DND-41 (cell line): Measurements from ENCODE around the gene SMIM35.
"Not testable (repeated sequence)": the region's sequence is repeated elsewhere in the genome, so short reads cannot be mapped to it uniquely, and the experiment has no call there.

Source experiments
- ATAC-seq: fragments of 200-7000 bp; cut with Tn5 transposase; 3 replicates; pipeline ENCODE4 v1.9.1; 2021; ENCODE audit warnings: low read depth; ENCODE audit not compliant: insufficient read depth
- DNase-seq: peaks from one replicate; pipeline ENCODE4 v3.0.0-alpha.2; 2020
- H2AFZ ChIP-seq: 2 replicates; pipeline ENCODE4 v1.6.0; 2012; ENCODE audit warnings: low read depth, low read length
- H3K27ac ChIP-seq: 2 replicates; pipeline ENCODE4 v1.5.1; 2012; ENCODE audit warnings: low read length, inconsistent platforms
- H3K27me3 ChIP-seq: fragments of 200-600 bp; sonication (generic); 2 replicates; pipeline ENCODE4 v1.6.0; 2012; ENCODE audit warnings: low read length, mild to moderate bottlenecking, inconsistent platforms; ENCODE audit not compliant: insufficient read depth, poor library complexity
- H3K36me3 ChIP-seq: 2 replicates; pipeline ENCODE4 v1.5.1; 2012; ENCODE audit warnings: low read length, inconsistent platforms; ENCODE audit not compliant: insufficient read depth
- H3K4me1 ChIP-seq: 2 replicates; pipeline ENCODE4 v1.5.1; 2012; ENCODE audit warnings: mild to moderate bottlenecking, low read length; ENCODE audit not compliant: insufficient read depth
- H3K4me2 ChIP-seq: 2 replicates; pipeline ENCODE4 v1.6.0; 2012; ENCODE audit warnings: mild to moderate bottlenecking, moderate library complexity, low read length, inconsistent platforms; ENCODE audit not compliant: insufficient read depth
- H3K4me3 ChIP-seq, 2 experiments: fragments of 200-600 bp in 1 of 2; shearing (Covaris generic) in 1 of 2; 2 replicates each; pipeline ENCODE4 v1.5.1; 2012 to 2016; ENCODE audit warnings: inconsistent platforms in 2 of 2, low read length in 2 of 2, mild to moderate bottlenecking in 2 of 2, low read depth in 1 of 2, moderate library complexity in 1 of 2
- H3K79me2 ChIP-seq: 2 replicates; pipeline ENCODE4 v1.6.0; 2012; ENCODE audit warnings: low read length, inconsistent platforms; ENCODE audit not compliant: insufficient read depth
- H3K9ac ChIP-seq: 2 replicates; pipeline ENCODE4 v1.6.0; 2012; ENCODE audit warnings: low read depth, mild to moderate bottlenecking, inconsistent platforms, low read length, moderate library complexity
- H3K9me3 ChIP-seq: 2 replicates; pipeline ENCODE4 v1.5.1; 2012; ENCODE audit warnings: low read length, moderate library complexity, mild to moderate bottlenecking, inconsistent platforms; ENCODE audit not compliant: insufficient read depth, severe bottlenecking
- H4K20me1 ChIP-seq: 2 replicates; pipeline ENCODE4 v1.6.0; 2012; ENCODE audit warnings: low read length; ENCODE audit not compliant: insufficient read depth
- CTCF ChIP-seq: IDR thresholded peaks from 2 replicates; pipeline ENCODE4 v1.5.1; 2012; ENCODE audit warnings: borderline replicate concordance, low read length, moderate library complexity, mild to moderate bottlenecking; ENCODE audit not compliant: poor library complexity, severe bottlenecking; ENCODE audit errors: extremely low read depth
- EZH2 ChIP-seq: IDR thresholded peaks from 3 replicates; pipeline ENCODE4 v1.6.1; 2012; ENCODE audit warnings: borderline replicate concordance, low read depth, mild to moderate bottlenecking, moderate library complexity, low read length, inconsistent platforms; ENCODE audit not compliant: severe bottlenecking

SMIM35 gene

DNA sequence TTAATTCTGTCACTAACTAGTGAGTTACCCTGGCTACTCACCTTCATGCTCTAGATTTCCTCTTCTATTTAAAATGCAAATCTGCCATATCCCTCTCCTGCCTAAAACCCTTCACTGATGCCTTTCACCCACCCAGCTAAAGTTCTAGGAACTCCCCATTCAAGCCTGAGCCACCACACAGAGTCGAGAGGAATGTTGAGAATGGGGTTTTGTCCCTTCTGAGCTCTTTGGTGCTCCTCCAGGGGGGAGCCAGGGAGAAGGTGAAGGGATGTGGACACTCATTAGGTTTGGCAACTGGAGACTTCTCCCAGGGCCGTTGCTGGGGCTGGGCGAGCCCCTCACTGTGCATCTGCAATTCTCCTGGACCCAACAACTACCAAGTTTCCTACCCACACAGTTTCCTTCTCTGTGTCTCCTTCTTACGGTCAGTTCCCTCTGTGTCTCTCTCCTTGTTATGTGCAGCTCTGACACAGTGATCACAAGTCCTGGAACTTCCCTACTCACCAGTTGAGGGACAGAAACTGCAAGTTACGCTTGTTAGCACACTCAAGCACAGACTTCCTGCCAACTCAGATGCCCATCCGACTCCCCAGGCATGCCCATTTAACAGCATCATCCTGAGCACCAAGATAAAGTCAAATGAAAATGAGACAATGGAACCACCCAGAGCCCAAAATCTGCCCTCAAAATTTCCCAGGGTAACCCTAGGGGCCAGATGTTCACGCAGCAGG lies 107.1 kb downstream of the SMIM35 start:
- no peaks in the 10 kb centered on the region for H3K36me3 ChIP-seq
- no peak overlapping the region for H3K27ac ChIP-seq
- no peak for TF ChIP-seq EZH2
- no peak for TF ChIP-seq CTCF
- H4K20me1 ChIP-seq, result no peaks in the 10 kb centered on the region
- no peak for ATAC-seq
- H3K79me2 ChIP-seq, result no peaks in the 10 kb centered on the region
- no peaks in the 10 kb centered on the region for H3K27me3 ChIP-seq
- DNase-seq, result no peak
- no peak overlapping the region for H3K4me2 ChIP-seq
- peaks cover 8% of the 10 kb centered on the region for H3K4me1 ChIP-seq
- H3K4me3 ChIP-seq, result no peak overlapping the region
- no peaks in the 10 kb centered on the region for H3K9me3 ChIP-seq
- H2AFZ ChIP-seq, result no peak overlapping the region
- no peak overlapping the region for H3K9ac ChIP-seq

DNA sequence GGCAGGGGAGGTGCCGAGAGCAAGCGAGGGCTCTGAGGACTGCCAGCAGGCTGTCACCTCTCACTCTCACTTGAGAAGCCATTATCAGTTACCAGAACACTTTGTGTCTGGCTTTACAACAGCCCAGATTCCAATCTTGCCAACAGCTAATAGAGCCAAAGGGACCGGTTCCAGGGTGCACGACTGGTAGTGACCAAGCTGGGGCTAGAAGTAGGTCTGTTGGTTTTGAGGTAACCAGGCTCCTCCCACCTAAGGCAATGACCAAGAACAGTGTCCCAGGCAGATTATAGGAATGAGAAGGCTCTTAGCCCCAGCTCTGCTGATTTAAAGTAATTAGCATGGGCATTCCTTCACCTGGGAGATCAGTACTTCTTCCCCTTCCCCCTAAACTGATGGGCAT lies 107.8 kb downstream of the SMIM35 start:
- no peak for ATAC-seq
- no peak for DNase-seq
- Histone ChIP-seq H4K20me1 (no peaks in the 10 kb centered on the region), H3K27me3 (no peaks in the 10 kb centered on the region), H3K36me3 (no peaks in the 10 kb centered on the region), H3K4me1 (peaks cover 8% of the 10 kb centered on the region), H3K4me3 (no peak overlapping the region), H3K9me3 (no peaks in the 10 kb centered on the region), H3K9ac (no peak overlapping the region), H3K79me2 (no peaks in the 10 kb centered on the region), H3K27ac (no peak overlapping the region), H3K4me2 (no peak overlapping the region), H2AFZ (no peak overlapping the region)
- TF ChIP-seq EZH2 (no peak), CTCF (no peak)

- H3K27me3 ChIP-seq, H3K9me3 ChIP-seq, H3K79me2 ChIP-seq, H2AFZ ChIP-seq, H3K4me2 ChIP-seq, H3K36me3 ChIP-seq, H3K9ac ChIP-seq, ATAC-seq, H3K4me1 ChIP-seq, DNase-seq, H3K27ac ChIP-seq, H3K4me3 ChIP-seq, H4K20me1 ChIP-seq: not testable (repeated sequence)
Observed at GRCh38 chr11:117978291-117978910, 108.4 kb downstream of the SMIM35 start.

DNA sequence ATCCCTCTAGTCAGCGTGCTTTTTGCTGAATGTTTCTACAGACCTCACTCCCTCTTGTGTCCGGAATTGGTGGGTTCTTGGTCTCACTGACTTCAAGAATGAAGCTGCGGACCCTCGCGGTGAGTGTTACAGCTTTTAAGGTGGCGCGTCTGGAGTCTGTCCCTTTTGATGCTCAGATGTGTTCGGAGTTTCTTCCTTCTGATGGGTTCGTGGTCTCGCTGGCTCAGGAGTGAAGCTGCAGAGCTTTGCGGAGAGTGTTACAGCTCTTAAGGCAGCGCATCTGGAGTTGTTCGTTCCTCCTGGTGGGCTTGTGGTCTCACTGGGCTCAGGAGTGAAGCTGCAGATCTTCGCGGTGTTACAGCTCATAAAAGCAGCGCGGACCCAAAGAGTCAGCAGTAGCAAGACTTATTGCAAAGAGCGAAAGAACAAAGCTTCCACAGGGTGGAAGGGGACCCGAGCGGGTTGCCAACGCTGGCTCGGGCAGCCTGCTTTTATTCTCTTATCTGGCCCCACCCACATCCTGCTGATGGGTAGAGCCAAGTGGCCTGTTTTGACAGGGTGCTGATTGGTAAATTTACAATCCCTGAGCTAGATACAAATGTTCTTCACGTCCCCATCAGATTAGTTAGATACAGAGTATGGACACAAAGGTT lies 109.0 kb downstream of the SMIM35 start:
- DNase-seq, result peak; percentile 65
- not testable (repeated sequence) for H3K4me3 ChIP-seq, ATAC-seq, H3K27me3 ChIP-seq, H3K36me3 ChIP-seq, H2AFZ ChIP-seq, H3K4me1 ChIP-seq, H3K79me2 ChIP-seq, H3K9me3 ChIP-seq, H3K4me2 ChIP-seq, H3K9ac ChIP-seq, H3K27ac ChIP-seq, H4K20me1 ChIP-seq
